A549 (cell line): ENCODE measurements around the gene SPDYE16. TPM values are rescaled to one million over a fixed set of nuclear protein-coding genes. Genes with fewer than 3 reads are reported as not detected.

Experiments used
- polyA plus RNA-seq, 4 experiments: library from polyadenylated mRNA; depleted of rRNA in 3 of 4; stranded (reverse); fragments of >200 nt; fragmentation: RNase III in 1 of 4; extraction: RNeasy Plus Mini Kit Qiagen cat#74134 plus additional on column Dnase treatment in 1 of 4; gene quantifications; 2 replicates in 3 of 4; 3 replicates in 1 of 4; pipeline ENCODE4 v1.2.3, GENCODE V29; 2011 to 2017
- small RNA-seq, 6 experiments: library from RNA; depleted of rRNA; stranded (forward); fragments of <200 nt; gene quantifications; one replicate each; pipeline ENCODE3, GENCODE V24; 2012

Gene SPDYE16
- polyA plus RNA-seq, 2 of the 4 experiments (the other 2 are of a cell fraction) = not detected

Small RNA genes within 50 kb of the gene (small RNA-seq; reads per million reads assigned to genes)
- 0 reads per million in 6 experiments for gene RF00019

Other genes starting within 250 kb of the SPDYE16 start
- 185 and 209 TPM in 2 replicates for gene HSPB1, start 240.6 kb downstream of the SPDYE16 start, polyA plus RNA-seq (2011; rRNA removed)
- gene HSPB1, start 240.6 kb downstream of the SPDYE16 start, polyA plus RNA-seq (2017; fragmentation: RNase III; extraction: RNeasy Plus Mini Kit Qiagen cat#74134 plus additional on column Dnase treatment) = 547 to 666 TPM (median 620 TPM) in 3 replicates
- 140 and 141 TPM in 2 replicates for gene YWHAG, start 184.3 kb downstream of the SPDYE16 start, polyA plus RNA-seq (2011; rRNA removed)
- gene YWHAG, start 184.3 kb downstream of the SPDYE16 start, polyA plus RNA-seq (2017; fragmentation: RNase III; extraction: RNeasy Plus Mini Kit Qiagen cat#74134 plus additional on column Dnase treatment) = 295 to 306 TPM (median 302 TPM) in 3 replicates
- 0.45 and 0.91 TPM in 2 replicates for gene SSC4D, start 133.6 kb downstream of the SPDYE16 start, polyA plus RNA-seq (2011; rRNA removed)
- gene SSC4D, start 133.6 kb downstream of the SPDYE16 start, polyA plus RNA-seq (2017; fragmentation: RNase III; extraction: RNeasy Plus Mini Kit Qiagen cat#74134 plus additional on column Dnase treatment) = 0.79 to 1.0 TPM (median 1.0 TPM) in 3 replicates
- 26.5 and 38.6 TPM in 2 replicates for gene ZP3, start 118.3 kb downstream of the SPDYE16 start, polyA plus RNA-seq (2011; rRNA removed)
- 19.5 to 21.4 TPM (median 20.1 TPM) in 3 replicates for gene ZP3, start 118.3 kb downstream of the SPDYE16 start, polyA plus RNA-seq (2017; fragmentation: RNase III; extraction: RNeasy Plus Mini Kit Qiagen cat#74134 plus additional on column Dnase treatment)
- 11.2 and 13.4 TPM in 2 replicates for gene DTX2, start 81.6 kb downstream of the SPDYE16 start, polyA plus RNA-seq (2011; rRNA removed)
- gene DTX2, start 81.6 kb downstream of the SPDYE16 start, polyA plus RNA-seq (2017; fragmentation: RNase III; extraction: RNeasy Plus Mini Kit Qiagen cat#74134 plus additional on column Dnase treatment) = 52.7 to 59.1 TPM (median 52.7 TPM) in 3 replicates
- gene UPK3B, start 32.7 kb downstream of the SPDYE16 start, polyA plus RNA-seq (2011; rRNA removed) = 2.2 and 2.3 TPM in 2 replicates
- 19.4 to 20.9 TPM (median 20.6 TPM) in 3 replicates for gene UPK3B, start 32.7 kb downstream of the SPDYE16 start, polyA plus RNA-seq (2017; fragmentation: RNase III; extraction: RNeasy Plus Mini Kit Qiagen cat#74134 plus additional on column Dnase treatment)
- 10.6 and 14.7 TPM in 2 replicates for gene POMZP3, start 84.0 kb upstream of the SPDYE16 start, polyA plus RNA-seq (2011; rRNA removed)
- gene POMZP3, start 84.0 kb upstream of the SPDYE16 start, polyA plus RNA-seq (2017; fragmentation: RNase III; extraction: RNeasy Plus Mini Kit Qiagen cat#74134 plus additional on column Dnase treatment) = 17.4 to 18.6 TPM (median 17.6 TPM) in 3 replicates